A549 (cell line): ENCODE results near the gene AUTS2.

Experiments used
- CTCF ChIP-seq: fragments of >200 bp; sonication (Bioruptor Twin); formaldehyde crosslinking; IDR thresholded peaks from 3 replicates; pipeline ENCODE4 v1.5.1; 2016
- HOXA7 ChIP-seq: fragments of 250-450 bp; sonication (Bioruptor Pico); IDR thresholded peaks from 2 replicates; pipeline ENCODE4 v1.5.0; 2020; ENCODE audit warnings: mild to moderate bottlenecking, moderate library complexity
- JUN ChIP-seq, 2 experiments: fragments of >200 bp; sonication (Bioruptor Twin); formaldehyde crosslinking; IDR thresholded peaks; 2 replicates in 1 of 2; 3 replicates in 1 of 2; pipeline ENCODE4 v1.6.1; 2016 to 2017
- KDM1A ChIP-seq: fragments of 200-600 bp; sonication (generic); IDR thresholded peaks from 2 replicates; pipeline ENCODE4 v1.6.1; 2016; ENCODE audit warnings: low read depth, mild to moderate bottlenecking
- MAX ChIP-seq: IDR thresholded peaks from 2 replicates; pipeline ENCODE4 v1.6.1; 2012
- REST ChIP-seq: fragments of 200-600 bp; sonication (generic); IDR thresholded peaks from 2 replicates; pipeline ENCODE4 v1.6.1; 2016; ENCODE audit warnings: antibody characterized with exemption, mild to moderate bottlenecking, moderate library complexity
- USF2 ChIP-seq: fragments of 450-650 bp; IDR thresholded peaks from 2 replicates; pipeline ENCODE4 v1.6.1; 2014; ENCODE audit warnings: antibody characterized with exemption

- TF ChIP-seq CTCF (no peak), MAX (no peak), HOXA7 (CRISPR knock-in tag) (no peak), KDM1A (no peak), JUN (IDR thresholded peaks at IDR 0.05) (no peak), REST (no peak), USF2 (no peak)
These were observed 100.0 kb downstream of the AUTS2 start for GRCh38 chr7:69698109-69698825.
